IMR-90 (cell line): ENCODE results near the gene ASB17.

Source experiments
- BHLHE40 ChIP-seq: fragments of 150-350 bp; IDR thresholded peaks from 2 replicates; pipeline ENCODE4 v1.6.1; 2016; ENCODE audit warnings: mild to moderate bottlenecking, low read depth, low read length
- CHD1 ChIP-seq: IDR thresholded peaks from 2 replicates; pipeline ENCODE4 v1.6.1; 2012; ENCODE audit warnings: low read depth, low read length, improper control_type of control experiment
- FOS ChIP-seq: fragments of 150-350 bp; IDR thresholded peaks from 2 replicates; pipeline ENCODE4 v1.6.1; 2016; ENCODE audit warnings: low read depth, low read length
- MAFK ChIP-seq: IDR thresholded peaks from 2 replicates; pipeline ENCODE4 v1.6.1; 2012; ENCODE audit warnings: low read depth, low read length, improper control_type of control experiment
- MAZ ChIP-seq: IDR thresholded peaks from 2 replicates; pipeline ENCODE4 v1.6.1; 2012; ENCODE audit warnings: low read depth, mild to moderate bottlenecking, low read length, improper control_type of control experiment, moderate library complexity, borderline replicate concordance
- MXI1 ChIP-seq: IDR thresholded peaks from 2 replicates; pipeline ENCODE4 v1.6.1; 2012; ENCODE audit warnings: low read depth, mild to moderate bottlenecking, low read length, moderate library complexity, borderline replicate concordance
- NFE2L2 ChIP-seq: fragments of 150-350 bp; IDR thresholded peaks from 2 replicates; pipeline ENCODE4 v1.6.1; 2016; ENCODE audit warnings: low read depth, mild to moderate bottlenecking, low read length
- POLR2A ChIP-seq: IDR thresholded peaks from 2 replicates; pipeline ENCODE4 v1.6.1; 2012; ENCODE audit warnings: mild to moderate bottlenecking, low read depth, low read length
- RAD21 ChIP-seq: IDR thresholded peaks from 2 replicates; pipeline ENCODE4 v1.6.1; 2012; ENCODE audit warnings: low read length, improper control_type of control experiment
- RFX5 ChIP-seq: IDR thresholded peaks from 2 replicates; pipeline ENCODE4 v1.8.0; 2012; ENCODE audit warnings: low read depth, mild to moderate bottlenecking, low read length, moderate library complexity
- SMC3 ChIP-seq: fragments of 150-350 bp; IDR thresholded peaks from 2 replicates; pipeline ENCODE4 v1.6.1; 2016; ENCODE audit warnings: low read depth, mild to moderate bottlenecking, antibody characterized with exemption, low read length, moderate library complexity
- TF ChIP-seq, protein P1 (sequence below): conservative IDR thresholded peaks from 2 replicates; pipeline ENCODE4 v1.5.1; 2012; ENCODE audit warnings: mild to moderate bottlenecking, low read depth, low read length, improper control_type of control experiment
- TF ChIP-seq, protein P2 (sequence below): fragments of 150-350 bp; IDR thresholded peaks from 2 replicates; pipeline ENCODE4 v1.6.1; 2016; ENCODE audit warnings: low read depth, mild to moderate bottlenecking, low read length, moderate library complexity, borderline replicate concordance
- TF ChIP-seq, protein P3 (sequence below): fragments of 150-350 bp; IDR thresholded peaks from 2 replicates; pipeline ENCODE4 v1.6.1; 2017; ENCODE audit warnings: mild to moderate bottlenecking, antibody characterized with exemption, low read length, low read depth

DNA sequence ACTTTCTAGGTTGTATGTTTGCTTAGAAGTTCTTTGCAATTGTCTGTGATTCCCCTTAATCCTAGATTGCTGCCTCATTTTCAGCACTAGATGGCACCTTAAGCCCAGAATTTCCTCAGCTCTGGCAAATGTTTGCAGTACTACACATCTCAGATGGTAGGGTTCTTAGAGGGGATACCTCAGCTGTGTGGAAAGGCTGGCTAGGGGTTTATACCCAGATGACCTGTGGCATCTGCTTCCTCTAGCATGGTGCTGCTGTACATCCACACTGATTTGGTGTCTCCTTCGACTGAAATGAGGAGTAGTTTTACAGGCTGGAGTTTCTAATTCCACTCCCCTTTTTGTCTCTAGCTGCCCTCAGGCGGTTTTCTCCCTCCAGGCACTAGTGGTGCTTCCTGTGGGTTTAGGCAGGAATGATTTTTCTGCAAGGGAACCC, 23.5 kb downstream of the ASB17 start:
- TF ChIP-seq, protein P1, sequence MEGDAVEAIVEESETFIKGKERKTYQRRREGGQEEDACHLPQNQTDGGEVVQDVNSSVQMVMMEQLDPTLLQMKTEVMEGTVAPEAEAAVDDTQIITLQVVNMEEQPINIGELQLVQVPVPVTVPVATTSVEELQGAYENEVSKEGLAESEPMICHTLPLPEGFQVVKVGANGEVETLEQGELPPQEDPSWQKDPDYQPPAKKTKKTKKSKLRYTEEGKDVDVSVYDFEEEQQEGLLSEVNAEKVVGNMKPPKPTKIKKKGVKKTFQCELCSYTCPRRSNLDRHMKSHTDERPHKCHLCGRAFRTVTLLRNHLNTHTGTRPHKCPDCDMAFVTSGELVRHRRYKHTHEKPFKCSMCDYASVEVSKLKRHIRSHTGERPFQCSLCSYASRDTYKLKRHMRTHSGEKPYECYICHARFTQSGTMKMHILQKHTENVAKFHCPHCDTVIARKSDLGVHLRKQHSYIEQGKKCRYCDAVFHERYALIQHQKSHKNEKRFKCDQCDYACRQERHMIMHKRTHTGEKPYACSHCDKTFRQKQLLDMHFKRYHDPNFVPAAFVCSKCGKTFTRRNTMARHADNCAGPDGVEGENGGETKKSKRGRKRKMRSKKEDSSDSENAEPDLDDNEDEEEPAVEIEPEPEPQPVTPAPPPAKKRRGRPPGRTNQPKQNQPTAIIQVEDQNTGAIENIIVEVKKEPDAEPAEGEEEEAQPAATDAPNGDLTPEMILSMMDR = peak; percentile 64
- no peak for TF ChIP-seq POLR2A
- TF ChIP-seq FOS = no peak
- no peak for TF ChIP-seq MAFK
- no peak for TF ChIP-seq MAZ
- TF ChIP-seq, protein P2, sequence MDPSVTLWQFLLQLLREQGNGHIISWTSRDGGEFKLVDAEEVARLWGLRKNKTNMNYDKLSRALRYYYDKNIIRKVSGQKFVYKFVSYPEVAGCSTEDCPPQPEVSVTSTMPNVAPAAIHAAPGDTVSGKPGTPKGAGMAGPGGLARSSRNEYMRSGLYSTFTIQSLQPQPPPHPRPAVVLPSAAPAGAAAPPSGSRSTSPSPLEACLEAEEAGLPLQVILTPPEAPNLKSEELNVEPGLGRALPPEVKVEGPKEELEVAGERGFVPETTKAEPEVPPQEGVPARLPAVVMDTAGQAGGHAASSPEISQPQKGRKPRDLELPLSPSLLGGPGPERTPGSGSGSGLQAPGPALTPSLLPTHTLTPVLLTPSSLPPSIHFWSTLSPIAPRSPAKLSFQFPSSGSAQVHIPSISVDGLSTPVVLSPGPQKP = no peak
- peak; percentile 68 for TF ChIP-seq RAD21
- TF ChIP-seq CHD1 = no peak
- TF ChIP-seq MXI1 = no peak
- TF ChIP-seq RFX5 = no peak
- TF ChIP-seq SMC3 = peak; percentile 50
- TF ChIP-seq, protein P3, sequence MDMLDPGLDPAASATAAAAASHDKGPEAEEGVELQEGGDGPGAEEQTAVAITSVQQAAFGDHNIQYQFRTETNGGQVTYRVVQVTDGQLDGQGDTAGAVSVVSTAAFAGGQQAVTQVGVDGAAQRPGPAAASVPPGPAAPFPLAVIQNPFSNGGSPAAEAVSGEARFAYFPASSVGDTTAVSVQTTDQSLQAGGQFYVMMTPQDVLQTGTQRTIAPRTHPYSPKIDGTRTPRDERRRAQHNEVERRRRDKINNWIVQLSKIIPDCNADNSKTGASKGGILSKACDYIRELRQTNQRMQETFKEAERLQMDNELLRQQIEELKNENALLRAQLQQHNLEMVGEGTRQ = no peak
- no peak for TF ChIP-seq NFE2L2
- TF ChIP-seq BHLHE40 = no peak
